GM21367 (cell line): Measurements from ENCODE around the gene UMODL1.
"Not testable (repeated sequence)": the region's sequence is repeated elsewhere in the genome, so short reads cannot be mapped to it uniquely, and the experiment has no call there.

Experiments used
- ATAC-seq: cut with Tn5 transposase; IDR thresholded peaks from one replicate; pipeline ENCODE4 v1.9.1; 2021; ENCODE audit not compliant: unreplicated experiment

UMODL1 gene

DNA sequence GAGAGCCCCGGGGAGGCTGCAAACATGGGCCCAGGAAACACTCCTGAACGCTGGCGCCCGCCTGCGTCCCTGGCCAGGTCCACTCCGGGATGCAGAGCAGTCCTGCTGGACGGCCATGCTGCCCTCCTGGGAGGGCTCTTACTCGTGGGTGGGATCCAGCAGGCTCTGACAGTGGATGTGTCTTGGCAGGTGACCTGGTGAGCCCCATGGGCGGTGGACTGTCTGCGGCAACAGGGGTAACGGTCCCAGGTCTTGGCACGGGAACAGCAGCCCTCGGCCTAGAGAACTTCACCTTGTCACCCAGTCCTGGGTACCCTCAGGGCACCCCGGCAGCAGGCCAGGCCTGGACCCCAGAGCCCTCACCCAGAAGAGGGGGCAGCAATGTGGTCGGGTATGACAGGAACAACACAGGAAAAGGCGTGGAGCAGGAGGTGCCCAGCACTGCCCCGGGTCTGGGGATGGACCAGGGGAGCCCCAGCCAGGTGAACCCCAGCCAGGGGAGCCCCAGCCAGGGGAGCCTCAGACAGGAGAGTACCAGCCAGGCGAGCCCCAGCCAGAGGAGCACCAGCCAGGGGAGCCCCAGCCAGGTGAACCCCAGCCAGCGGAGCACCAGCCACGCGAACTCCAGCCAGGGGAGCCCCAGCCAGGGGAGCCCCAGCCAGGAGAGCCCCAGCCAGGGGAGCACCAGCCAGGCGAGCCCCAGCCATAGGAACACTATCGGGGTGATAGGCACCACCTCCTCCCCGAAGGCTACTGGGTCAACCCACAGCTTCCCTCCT is 39.8 kb downstream of the UMODL1 start:
- ATAC-seq = no peak

- ATAC-seq = no peak
Measured at GRCh38 chr21:42111470-42111743, 40.3 kb downstream of the UMODL1 start.

- no peak for ATAC-seq
Measured at GRCh38 chr21:42111811-42112210, 40.7 kb downstream of the UMODL1 start.

DNA sequence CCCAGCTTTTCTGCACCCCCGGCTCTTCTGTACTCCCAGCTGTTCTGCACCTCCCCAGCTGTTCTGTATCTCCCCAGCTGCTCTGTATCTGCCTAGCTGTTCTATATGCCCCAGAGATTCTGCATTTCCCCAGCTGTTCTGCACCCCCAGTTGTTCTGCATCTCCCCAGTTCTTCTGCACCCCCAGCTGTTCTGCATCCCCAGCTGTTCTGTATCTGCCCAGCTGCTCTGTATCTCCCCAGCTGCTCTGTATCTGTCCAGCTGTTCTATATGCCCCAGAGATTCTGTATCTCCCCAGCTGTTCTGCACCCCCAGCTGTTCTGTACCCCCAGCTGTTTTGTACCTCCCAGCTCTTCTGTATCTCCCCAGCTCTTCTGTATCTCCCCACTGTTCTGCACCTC is 41.1 kb downstream of the UMODL1 start:
- no peak for ATAC-seq

DNA sequence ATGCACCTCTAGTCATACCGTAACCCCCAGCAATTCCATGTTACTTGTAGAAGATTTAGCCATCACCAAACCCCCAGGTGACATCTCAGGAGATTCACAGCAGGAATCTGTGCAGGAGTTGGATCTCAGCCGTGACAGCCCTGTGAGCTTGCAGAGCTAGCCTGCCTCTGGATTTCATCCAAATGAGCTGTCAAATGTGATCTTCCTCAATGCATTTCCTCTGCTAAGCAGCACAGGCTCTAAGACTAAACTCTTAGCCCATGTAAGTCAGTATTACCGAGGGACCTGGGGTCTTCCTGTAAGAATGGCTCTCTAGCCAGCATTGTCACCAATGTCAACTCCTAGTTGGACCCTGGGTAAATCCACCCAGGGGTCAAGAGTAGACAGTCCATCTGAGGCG is 41.7 kb downstream of the UMODL1 start:
- ATAC-seq = no peak

DNA sequence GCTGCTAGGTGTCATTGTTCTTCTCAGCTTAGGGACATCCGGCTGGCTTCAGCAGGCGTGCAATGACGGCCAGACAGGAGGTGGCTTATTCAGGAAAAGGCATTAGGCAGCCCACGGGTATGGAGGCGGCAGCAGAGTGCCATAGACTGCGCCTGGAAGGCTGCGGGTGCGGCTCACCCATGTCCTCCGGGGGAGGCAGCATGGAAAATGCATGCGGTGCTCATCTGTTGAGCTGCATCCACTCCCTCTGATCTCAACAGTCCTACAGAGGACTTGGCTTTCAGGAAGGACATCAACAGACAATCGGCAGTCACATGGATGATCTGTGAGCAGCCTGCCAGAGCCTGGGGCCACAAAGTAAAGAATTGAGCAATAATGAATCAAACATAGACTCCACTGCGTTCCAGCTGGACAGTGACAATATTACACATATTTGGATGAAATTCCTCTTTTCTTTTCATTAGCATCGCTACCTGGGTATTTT is 42.9 kb downstream of the UMODL1 start:
- no peak for ATAC-seq

- ATAC-seq = no peak
Measured at GRCh38 chr21:42114646-42115045, 43.5 kb downstream of the UMODL1 start.

GRCh38 chr21:42115136-42115683 is 44.1 kb downstream of the UMODL1 start:
- no peak for ATAC-seq

GRCh38 chr21:42116551-42116950 is 45.4 kb downstream of the UMODL1 start:
- ATAC-seq = not testable (repeated sequence)

- ATAC-seq = no peak
Measured at GRCh38 chr21:42117229-42117966, 46.3 kb downstream of the UMODL1 start.

- ATAC-seq = no peak
Measured at GRCh38 chr21:42117967-42118780, 47.1 kb downstream of the UMODL1 start.

- ATAC-seq = no peak
Measured at GRCh38 chr21:42118901-42119300, 47.8 kb downstream of the UMODL1 start.

DNA sequence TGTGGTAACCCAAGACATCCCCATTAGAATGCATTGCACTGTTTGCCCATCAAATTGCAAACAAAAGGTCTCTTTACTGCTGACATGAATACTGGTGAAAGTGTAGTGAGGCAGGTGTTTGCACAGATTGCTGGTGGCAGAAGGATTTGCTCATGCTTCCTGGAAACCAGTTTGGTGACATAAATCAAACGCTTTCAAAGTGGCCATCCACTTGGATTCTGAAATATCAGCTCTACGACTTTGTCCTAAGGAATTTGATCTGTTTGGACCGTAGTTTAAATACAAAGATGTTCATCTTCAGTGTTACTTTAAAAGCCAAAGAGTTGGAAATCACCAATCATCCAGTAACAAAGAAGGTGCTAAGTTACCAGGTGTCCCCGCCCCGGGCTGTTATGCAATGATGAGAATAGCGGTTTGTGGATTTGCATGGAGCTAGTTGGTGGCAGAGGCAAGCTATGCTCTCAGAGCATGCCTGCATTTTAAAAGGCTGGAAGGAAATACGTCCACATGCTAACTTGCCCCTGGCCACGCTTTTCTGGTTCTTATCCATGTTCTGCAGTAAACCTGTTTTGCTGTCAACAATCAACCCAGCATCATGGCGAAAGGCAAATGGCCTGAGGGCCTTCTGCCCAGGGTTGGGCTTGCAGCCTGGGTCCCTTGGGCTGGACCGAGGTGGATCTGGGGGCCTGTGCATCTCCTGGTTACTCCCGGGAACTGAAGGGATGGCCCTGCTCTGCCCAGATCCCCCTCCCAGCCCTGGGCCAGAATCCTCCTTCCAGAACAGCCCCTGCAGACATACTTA is 49.2 kb downstream of the UMODL1 start:
- no peak for ATAC-seq

GRCh38 chr21:42120903-42121535 is 49.9 kb downstream of the UMODL1 start:
- ATAC-seq = no peak

DNA sequence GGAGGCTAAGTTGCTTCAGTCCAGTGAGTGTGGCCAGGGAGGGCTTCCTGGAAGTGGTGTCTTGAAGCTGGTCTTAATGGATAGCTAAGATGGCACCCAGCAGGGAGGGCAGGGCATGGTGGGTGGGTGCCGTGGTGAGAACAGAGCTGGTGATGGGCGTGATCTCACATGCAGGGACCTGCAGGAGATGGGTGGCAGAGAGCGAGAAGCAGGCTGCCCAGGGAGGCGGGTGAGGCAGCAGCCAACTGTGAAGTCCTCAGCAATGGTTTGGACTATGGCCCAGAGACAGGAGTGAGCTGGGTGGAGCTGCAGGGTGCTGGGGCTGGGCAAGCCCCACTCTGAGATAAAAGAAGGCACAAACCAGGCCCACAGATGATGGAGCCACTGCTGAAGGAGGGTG is 50.7 kb downstream of the UMODL1 start:
- no peak for ATAC-seq

- ATAC-seq = no peak
Measured at GRCh38 chr21:42122398-42122797, 51.3 kb downstream of the UMODL1 start.

DNA sequence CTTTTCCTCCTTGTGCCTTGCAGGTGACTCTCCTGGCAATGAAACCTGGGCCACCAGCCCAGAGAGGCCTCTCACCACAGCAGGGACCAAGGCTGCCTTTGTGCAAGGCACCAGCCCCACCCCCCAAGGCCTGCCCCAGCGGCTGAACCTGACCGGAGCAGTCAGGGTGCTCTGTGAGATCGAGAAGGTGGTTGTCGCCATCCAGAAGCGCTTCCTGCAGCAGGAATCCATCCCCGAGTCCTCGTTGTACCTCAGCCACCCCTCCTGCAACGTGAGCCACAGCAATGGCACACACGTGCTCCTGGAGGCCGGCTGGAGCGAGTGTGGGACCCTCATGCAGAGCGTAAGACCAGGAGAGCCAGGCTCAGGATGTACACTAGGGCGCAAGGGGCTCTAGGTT is 51.7 kb downstream of the UMODL1 start:
- no peak for ATAC-seq

DNA sequence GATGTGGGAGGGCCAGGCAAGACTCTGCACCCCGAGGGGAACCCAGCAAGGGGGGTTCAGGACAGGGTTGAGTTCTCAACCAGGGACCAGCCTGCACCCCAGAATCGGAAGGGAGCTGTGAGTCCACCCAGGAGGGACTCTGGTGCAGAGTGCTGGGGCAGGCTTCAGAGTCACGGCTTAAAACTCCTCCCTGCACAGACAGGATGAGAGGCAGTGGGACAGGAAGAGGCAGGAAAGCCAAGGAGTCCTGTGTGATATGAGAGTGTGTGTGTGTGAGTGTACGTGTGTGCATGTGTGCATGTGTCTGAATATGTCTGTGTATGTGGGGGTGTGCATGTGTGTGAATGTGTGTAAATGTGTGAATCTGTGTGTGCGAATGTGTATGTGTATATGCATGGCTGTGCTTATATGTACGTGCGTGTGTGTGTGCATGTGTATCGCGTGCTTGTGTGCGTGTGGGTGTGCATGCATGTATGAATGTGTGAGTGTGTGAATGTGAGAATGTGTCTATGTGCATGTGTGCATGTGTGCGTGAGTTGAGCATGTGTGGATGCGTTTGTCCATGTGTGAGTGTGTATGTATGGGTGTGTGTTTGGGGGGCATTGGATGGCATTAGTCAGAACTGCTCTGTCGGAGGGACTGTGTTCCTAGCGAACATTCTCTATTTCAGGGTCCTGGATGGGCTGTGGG is 52.2 kb downstream of the UMODL1 start:
- ATAC-seq = no peak

GRCh38 chr21:42124081-42124480 is 53.0 kb downstream of the UMODL1 start:
- no peak for ATAC-seq
